Activated T-cell treated with anti-CD3 and anti-CD28 coated beads for 1 hour (primary cell): ENCODE results near the gene LRRK1.

ENCODE experiments used
- DNase-seq: peaks from one replicate; pipeline ENCODE4 v3.0.0-alpha.2; 2020; ENCODE audit warnings: low read depth

Gene LRRK1

GRCh38 chr15:101113114-101114005, 194.2 kb downstream of the LRRK1 start:
- DNase-seq: no peak

GRCh38 chr15:101114166-101114565, 195.0 kb downstream of the LRRK1 start:
- DNase-seq: no peak

GRCh38 chr15:101114610-101115009, 195.5 kb downstream of the LRRK1 start:
- no peak for DNase-seq

GRCh38 chr15:101115393-101115785, 196.2 kb downstream of the LRRK1 start:
- DNase-seq: no peak

- no peak for DNase-seq
Measured at GRCh38 chr15:101115786-101116680, 196.9 kb downstream of the LRRK1 start.

GRCh38 chr15:101116681-101116976, 197.5 kb downstream of the LRRK1 start:
- DNase-seq: no peak

GRCh38 chr15:101118116-101118515, 199.0 kb downstream of the LRRK1 start:
- no peak for DNase-seq

- no peak for DNase-seq
Measured at GRCh38 chr15:101118615-101119014, 199.5 kb downstream of the LRRK1 start.

GRCh38 chr15:101119181-101119580, 200.0 kb downstream of the LRRK1 start:
- DNase-seq: no peak
